ENCODE measurements around the gene ITCH.

- TF ChIP-seq POLR2AphosphoS5 (IDR thresholded peaks at IDR 0.05; ENCODE audit: low read depth, low read length) (no peak), CTCF (IDR thresholded peaks at IDR 0.05) (no peak), TCF7L2 (IDR thresholded peaks at IDR 0.05; ENCODE audit: low read depth, low read length) (no peak)
Measured at GRCh38 chr20:34427784-34428183, 64.7 kb downstream of the ITCH start.
